HuH-7.5 (cell line): ENCODE results near the gene ATAD3B.
"Not testable (repeated sequence)": the region's sequence is repeated elsewhere in the genome, so short reads cannot be mapped to it uniquely, and the experiment has no call there.

Source experiments
- DNase-seq: peaks from one replicate; pipeline ENCODE4 v3.0.0; 2011; ENCODE audit warnings: low spot score

ATAD3B gene

GRCh38 chr1:1481811-1482210 is 10.2 kb downstream of the ATAD3B start:
- DNase-seq, result not testable (repeated sequence)

GRCh38 chr1:1482856-1483255 is 11.3 kb downstream of the ATAD3B start:
- DNase-seq, result no peak

GRCh38 chr1:1483714-1484113 is 12.1 kb downstream of the ATAD3B start:
- DNase-seq, result no peak

- DNase-seq, result not testable (repeated sequence)
These were observed 13.6 kb downstream of the ATAD3B start for GRCh38 chr1:1484976-1485750.

- not testable (repeated sequence) for DNase-seq
These were observed 14.3 kb downstream of the ATAD3B start for GRCh38 chr1:1485755-1486317.

- no peak for DNase-seq
These were observed 16.1 kb downstream of the ATAD3B start for GRCh38 chr1:1487701-1488100.

GRCh38 chr1:1489231-1489630 is 17.7 kb downstream of the ATAD3B start:
- DNase-seq, result no peak

GRCh38 chr1:1489861-1490260 is 18.3 kb downstream of the ATAD3B start:
- no peak for DNase-seq

- DNase-seq, result no peak
These were observed 19.2 kb downstream of the ATAD3B start for GRCh38 chr1:1490633-1491230.

GRCh38 chr1:1491601-1492000 is 20.0 kb downstream of the ATAD3B start:
- no peak for DNase-seq

GRCh38 chr1:1494311-1494710 is 22.7 kb downstream of the ATAD3B start:
- not testable (repeated sequence) for DNase-seq

- not testable (repeated sequence) for DNase-seq
These were observed 24.0 kb downstream of the ATAD3B start for GRCh38 chr1:1495461-1495975.

GRCh38 chr1:1504777-1505365 is 33.3 kb downstream of the ATAD3B start:
- DNase-seq, result peak; percentile 41

- not testable (repeated sequence) for DNase-seq
These were observed 33.8 kb downstream of the ATAD3B start for GRCh38 chr1:1505366-1505798.

GRCh38 chr1:1505801-1506200 is 34.2 kb downstream of the ATAD3B start:
- DNase-seq, result not testable (repeated sequence)

GRCh38 chr1:1507305-1507704 is 35.7 kb downstream of the ATAD3B start:
- no peak for DNase-seq

GRCh38 chr1:1508775-1509464 is 37.4 kb downstream of the ATAD3B start:
- DNase-seq, result not testable (repeated sequence)

- DNase-seq, result not testable (repeated sequence)
These were observed 37.9 kb downstream of the ATAD3B start for GRCh38 chr1:1509465-1509850.

- no peak for DNase-seq
These were observed 39.5 kb downstream of the ATAD3B start for GRCh38 chr1:1510912-1511532.

GRCh38 chr1:1511533-1512285 is 40.1 kb downstream of the ATAD3B start, which contains the start of gene ATAD3A:
ATAD3A (plus strand) TSS chr1:1512162; CDS start chr1:1512269, 107 bp downstream.
- peak; percentile 98 for DNase-seq

GRCh38 chr1:1512425-1512824 is 40.9 kb downstream of the ATAD3B start:
- DNase-seq, result not testable (repeated sequence)
